Esophagus (tissue), 2 donors: ENCODE results near the gene AGTPBP1. TPM values are rescaled to one million over a fixed set of nuclear protein-coding genes. Genes with fewer than 3 reads are reported as not detected.
"Not testable (repeated sequence)": the region's sequence is repeated elsewhere in the genome, so short reads cannot be mapped to it uniquely, and the experiment has no call there.

ENCODE experiments used
- H3K27ac ChIP-seq, 2 donors: one replicate each; pipeline ENCODE4 v1.5.1; 2013; ENCODE audit warnings: low read depth in 2 of 2, mild to moderate bottlenecking in 2 of 2, inconsistent platforms in 1 of 2, low read length in 1 of 2, moderate library complexity in 1 of 2
- H3K27me3 ChIP-seq, 2 donors: one replicate each; pipeline ENCODE4 v1.6.1; 2013; ENCODE audit warnings: low read length in 2 of 2, control low read depth in 1 of 2, mild to moderate bottlenecking in 1 of 2; ENCODE audit not compliant: insufficient read depth in 2 of 2, control insufficient read depth in 1 of 2
- H3K36me3 ChIP-seq, 2 donors: one replicate each; pipeline ENCODE4 v1.6.1; 2013; ENCODE audit warnings: low read length in 1 of 2; ENCODE audit not compliant: control insufficient read depth in 2 of 2, insufficient read depth in 2 of 2
- H3K4me1 ChIP-seq, 2 donors: one replicate each; pipeline ENCODE4 v1.6.1; 2013; ENCODE audit warnings: low read length in 1 of 2; ENCODE audit not compliant: control insufficient read depth in 2 of 2, insufficient read depth in 2 of 2
- H3K4me3 ChIP-seq, 2 donors: one replicate each; pipeline ENCODE4 v1.5.1; 2013; ENCODE audit warnings: low read length in 2 of 2, mild to moderate bottlenecking in 2 of 2, low read depth in 1 of 2, moderate library complexity in 1 of 2
- H3K9me3 ChIP-seq, 2 donors: one replicate each; pipeline ENCODE4 v1.6.1; 2013; ENCODE audit warnings: mild to moderate bottlenecking in 2 of 2, low read depth in 1 of 2, low read length in 1 of 2, moderate library complexity in 1 of 2; ENCODE audit not compliant: control insufficient read depth in 2 of 2, insufficient read depth in 1 of 2
- WGBS, 2 donors: extraction: QIAGEN DNeasy Blood & Tissue Kit; methylation state at CpG; one replicate each; pipeline ENCODE4 v1.1.7; 2013; 5-methylcytosine and 5-hydroxymethylcytosine counted together
- polyA plus RNA-seq, 2 donors: library from polyadenylated mRNA; stranded (reverse); fragments of 200-250 nt; gene quantifications; one replicate each; pipeline ENCODE4 v1.2.3, GENCODE V29; 2013
- donor health status: healthy with polysubstance abuse.
- donor health status: Bipolar disorder and iron deficiency.

The AGTPBP1 gene
- polyA plus RNA-seq, 2 donors: 3.9 to 4.0 TPM

DNA sequence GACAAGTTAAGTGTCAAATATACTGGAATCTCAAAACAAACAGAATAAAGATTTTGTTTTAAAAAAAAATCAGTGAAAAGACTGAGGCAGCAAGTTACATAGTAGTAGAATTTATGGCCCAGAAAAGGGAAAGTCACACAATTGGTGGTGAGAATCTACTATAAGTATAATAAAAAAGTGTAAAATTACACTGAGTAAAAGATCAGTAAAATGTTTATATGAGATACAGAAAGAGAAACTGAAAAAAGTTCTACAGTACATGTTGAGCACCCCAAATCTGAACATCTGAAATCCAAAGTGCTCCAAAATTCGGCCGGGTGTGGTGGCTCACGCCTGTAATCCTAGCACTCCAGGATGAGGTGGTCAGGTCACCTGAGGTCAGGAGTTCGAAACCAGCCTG lies 15.0 kb downstream of the AGTPBP1 start:
- WGBS, 2 donors: 93 to 95% methylated on average over 4 of the region's 4 CpGs
- Histone ChIP-seq H3K9me3 (no peaks in the 10 kb centered on the region), H3K36me3 (no peaks in the 10 kb centered on the region), H3K4me3 (no peak overlapping the region), H3K27ac (no peak overlapping the region), H3K27me3 (no peaks in the 10 kb centered on the region), H3K4me1 (peaks cover 0 to 4% of the 10 kb centered on the region in 2 donors)

DNA sequence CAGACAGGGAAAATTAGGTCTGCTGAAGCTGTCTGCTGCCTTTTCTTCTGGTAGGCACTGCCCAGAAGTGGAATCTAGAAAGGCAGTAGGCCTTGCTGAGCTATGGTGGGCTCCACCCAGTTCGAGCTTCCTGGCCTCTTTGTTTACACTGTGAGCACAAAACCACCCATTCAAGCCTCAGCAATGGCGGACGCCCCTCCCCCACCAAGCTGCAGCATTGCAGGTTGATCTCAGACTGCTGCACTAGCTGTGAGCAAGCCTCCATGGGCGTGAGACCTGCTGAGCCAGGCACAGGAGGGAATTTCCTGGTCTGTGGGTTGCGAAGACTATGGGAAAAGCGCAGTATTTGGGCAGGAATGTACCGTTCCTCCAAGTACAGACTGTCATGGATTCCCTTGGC lies 18.5 kb downstream of the AGTPBP1 start:
- no peaks in the 10 kb centered on the region for H3K27me3 ChIP-seq
- H3K4me3 ChIP-seq: no peak overlapping the region
- H3K9me3 ChIP-seq: no peaks in the 10 kb centered on the region
- H3K27ac ChIP-seq: no peak overlapping the region
- H3K36me3 ChIP-seq: no peaks in the 10 kb centered on the region
- H3K4me1 ChIP-seq: peaks cover 0 to 4% of the 10 kb centered on the region in 2 donors
- 78 to 82% methylated on average over 7 of the region's 7 CpGs for WGBS, 2 donors

DNA sequence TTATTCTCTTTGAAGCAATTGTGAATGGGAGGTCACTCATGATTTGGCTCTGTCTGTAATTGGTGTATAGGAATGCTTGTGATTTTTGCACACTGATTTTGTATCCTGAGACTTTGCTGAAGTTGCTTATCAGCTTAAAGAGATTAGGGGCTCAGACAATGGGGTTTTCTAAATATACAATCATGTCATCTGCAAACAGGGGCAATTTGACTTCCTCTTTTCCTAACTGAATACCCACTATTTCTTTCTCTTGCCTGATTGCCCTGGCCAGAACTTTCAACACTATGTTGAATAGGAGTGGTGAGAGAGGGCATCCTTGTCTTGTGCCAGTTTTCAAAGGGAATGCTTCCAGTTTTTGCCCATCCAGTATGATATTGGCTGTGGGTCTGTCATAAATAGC lies 22.3 kb downstream of the AGTPBP1 start:
- H3K27ac ChIP-seq, H3K4me1 ChIP-seq, H3K9me3 ChIP-seq, H3K36me3 ChIP-seq, H3K27me3 ChIP-seq, H3K4me3 ChIP-seq: not testable (repeated sequence)

DNA sequence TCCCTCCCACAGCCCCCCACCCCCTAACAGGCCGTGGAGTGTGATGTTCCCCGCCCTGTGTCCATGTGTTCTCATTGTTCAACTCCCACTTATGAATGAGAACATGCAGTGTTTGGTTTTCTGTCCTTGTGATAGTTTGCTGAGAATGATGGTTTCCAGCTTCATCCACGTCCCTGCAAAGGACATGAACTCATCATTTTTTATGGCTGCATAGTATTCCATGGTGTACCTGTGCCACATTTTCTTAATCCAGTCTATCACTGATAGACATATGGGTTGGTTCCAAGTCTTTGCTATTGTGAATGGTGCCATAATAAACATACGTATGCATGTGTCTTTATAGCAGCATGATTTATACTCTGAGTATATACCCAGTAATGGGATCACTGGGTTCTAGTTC lies 23.9 kb downstream of the AGTPBP1 start:
- H3K4me3 ChIP-seq, H3K27ac ChIP-seq, H3K9me3 ChIP-seq, H3K36me3 ChIP-seq, H3K4me1 ChIP-seq, H3K27me3 ChIP-seq: not testable (repeated sequence)
- 89 to 93% methylated on average over 4 of the region's 4 CpGs for WGBS, 2 donors

DNA sequence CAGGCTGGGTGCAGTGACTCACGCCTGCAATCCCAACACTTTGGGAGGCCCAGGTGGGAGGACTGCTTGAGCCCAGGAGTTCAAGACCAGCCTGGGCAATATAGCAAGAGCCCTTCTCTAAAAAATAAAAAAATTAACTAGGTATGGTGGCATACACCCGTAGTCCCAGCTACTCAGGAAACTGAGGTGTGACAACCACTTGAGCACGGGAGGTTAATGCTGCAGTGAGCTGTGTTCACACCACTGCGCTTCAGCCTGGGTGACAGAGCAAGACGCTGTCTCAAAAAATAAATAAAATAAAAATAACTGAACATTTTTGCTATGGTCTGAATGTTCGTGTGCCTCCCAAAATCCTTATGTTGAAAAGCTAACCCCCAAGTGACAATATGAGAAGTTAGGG lies 24.5 kb downstream of the AGTPBP1 start:
- no peak overlapping the region for H3K4me3 ChIP-seq
- H3K4me1 ChIP-seq: no peaks in the 10 kb centered on the region
- no peaks in the 10 kb centered on the region for H3K27me3 ChIP-seq
- H3K36me3 ChIP-seq: no peaks in the 10 kb centered on the region
- WGBS, 2 donors: 91 to 92% methylated on average over 6 of the region's 6 CpGs
- H3K27ac ChIP-seq: no peak overlapping the region
- H3K9me3 ChIP-seq: no peaks in the 10 kb centered on the region

DNA sequence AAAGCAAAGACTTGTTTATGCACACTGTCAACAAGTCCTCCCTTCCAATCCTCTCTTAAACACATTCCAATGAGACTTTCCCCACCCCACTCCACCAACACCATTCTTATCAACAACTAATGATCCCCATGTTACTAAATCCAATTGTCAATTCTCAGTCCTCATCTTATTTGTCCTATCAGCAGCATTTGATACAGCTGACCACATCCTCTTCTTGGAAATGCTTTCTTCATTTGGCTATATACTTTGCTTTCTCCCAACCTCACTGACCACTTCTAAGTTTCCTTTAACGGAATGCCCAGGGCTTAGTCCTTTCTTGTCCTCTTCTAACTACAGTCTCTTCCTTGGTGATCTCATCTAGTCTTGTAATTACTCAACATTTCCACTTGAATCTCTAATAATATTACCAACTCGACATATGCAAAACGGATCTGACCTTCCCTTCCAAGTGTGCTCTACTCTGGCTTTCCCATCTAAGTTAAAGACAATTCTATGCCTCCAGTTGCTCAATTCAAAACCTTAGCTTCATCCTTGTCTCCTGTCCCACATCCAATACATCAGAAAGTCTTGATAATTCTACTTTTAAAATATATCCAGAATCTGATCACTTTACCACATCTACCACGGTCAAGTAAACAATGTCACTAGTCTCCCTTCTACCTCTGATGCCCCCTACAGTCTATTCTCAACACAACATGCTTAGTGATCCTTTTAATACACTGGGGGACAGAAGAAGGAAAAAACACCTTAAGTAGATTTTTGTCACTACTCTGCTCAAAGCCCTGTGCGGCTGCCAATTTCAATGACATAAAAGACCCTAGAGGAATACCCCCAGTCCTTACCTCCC lies 25.5 kb downstream of the AGTPBP1 start:
- Histone ChIP-seq H3K27me3 (no peaks in the 10 kb centered on the region), H3K27ac (no peak overlapping the region), H3K4me1 (no peaks in the 10 kb centered on the region), H3K9me3 (no peaks in the 10 kb centered on the region), H3K4me3 (no peak overlapping the region), H3K36me3 (no peaks in the 10 kb centered on the region)
- 77 to 81% methylated on average over 5 of the region's 5 CpGs for WGBS, 2 donors

DNA sequence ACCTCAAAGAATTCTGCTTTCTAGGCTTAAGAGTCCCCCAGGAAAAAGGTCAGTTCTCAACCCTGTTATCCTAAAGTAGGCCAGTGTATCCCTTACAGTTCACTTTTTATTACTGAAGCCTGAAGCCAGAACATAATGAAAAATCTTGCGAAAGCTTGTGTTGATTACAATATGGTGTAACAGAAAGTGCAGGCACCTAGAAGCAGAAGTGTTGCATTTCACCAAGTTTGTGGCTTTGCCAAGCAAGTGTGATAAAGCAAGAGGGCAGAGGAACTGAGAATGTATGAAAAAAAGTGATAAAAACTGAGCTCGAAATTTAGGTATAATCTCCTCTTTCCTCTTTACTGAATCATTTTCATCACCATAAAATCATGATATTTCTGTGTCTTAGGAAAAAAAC lies 26.2 kb downstream of the AGTPBP1 start:
- H3K36me3 ChIP-seq: no peaks in the 10 kb centered on the region
- no peaks in the 10 kb centered on the region for H3K4me1 ChIP-seq
- WGBS, 2 donors: 55 to 83% methylated on average over 2 of the region's 2 CpGs
- no peak overlapping the region for H3K27ac ChIP-seq
- no peaks in the 10 kb centered on the region for H3K9me3 ChIP-seq
- H3K4me3 ChIP-seq: no peak overlapping the region
- H3K27me3 ChIP-seq: no peaks in the 10 kb centered on the region

DNA sequence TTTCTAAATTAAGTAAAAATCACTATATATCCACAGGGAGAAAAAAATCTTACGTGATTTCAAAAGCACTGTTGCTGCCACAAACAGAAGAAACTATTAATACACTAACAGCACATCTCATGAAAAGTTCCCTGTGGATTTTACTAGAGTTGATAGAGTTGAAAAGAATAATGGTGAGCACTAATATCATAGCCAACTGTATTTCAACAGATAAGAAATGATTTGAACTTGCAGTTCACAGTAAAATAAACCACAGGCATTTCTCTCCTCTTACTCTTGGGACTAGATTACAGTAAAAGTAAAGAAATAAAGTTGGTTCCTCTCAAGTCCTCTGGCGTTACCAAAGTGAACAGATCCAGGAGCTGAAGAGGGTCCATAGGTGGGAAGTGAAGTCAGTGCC lies 27.9 kb downstream of the AGTPBP1 start:
- H3K27ac ChIP-seq: no peak overlapping the region
- 86 to 88% methylated on average over 2 of the region's 2 CpGs for WGBS, 2 donors
- no peaks in the 10 kb centered on the region for H3K9me3 ChIP-seq
- no peak overlapping the region for H3K4me3 ChIP-seq
- no peaks in the 10 kb centered on the region for H3K4me1 ChIP-seq
- H3K27me3 ChIP-seq: no peaks in the 10 kb centered on the region
- no peaks in the 10 kb centered on the region for H3K36me3 ChIP-seq

DNA sequence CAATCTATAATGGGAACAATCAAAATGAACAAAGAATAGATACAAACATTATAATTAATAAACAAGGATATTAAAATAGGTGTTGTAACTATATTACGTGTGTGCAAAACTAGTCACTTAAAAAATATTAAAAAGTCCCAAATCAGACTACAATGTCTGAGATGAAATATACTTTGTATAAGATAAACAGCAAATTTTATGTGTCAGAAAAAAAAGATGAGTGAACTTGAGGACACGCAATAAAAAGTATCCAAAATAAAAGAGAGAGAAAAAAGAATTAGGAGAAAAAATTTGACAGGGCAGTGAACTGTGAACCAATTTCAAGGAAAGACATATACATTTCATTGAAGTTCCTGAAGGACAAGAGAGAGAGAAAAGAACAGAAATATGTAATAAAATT lies 37.0 kb downstream of the AGTPBP1 start:
- 97% methylated on average over 2 of the region's 2 CpGs for WGBS, 2 donors
- Histone ChIP-seq H3K4me1 (no peaks in the 10 kb centered on the region), H3K27ac (no peak overlapping the region), H3K36me3 (no peaks in the 10 kb centered on the region), H3K9me3 (no peaks in the 10 kb centered on the region), H3K27me3 (no peaks in the 10 kb centered on the region), H3K4me3 (no peak overlapping the region)

DNA sequence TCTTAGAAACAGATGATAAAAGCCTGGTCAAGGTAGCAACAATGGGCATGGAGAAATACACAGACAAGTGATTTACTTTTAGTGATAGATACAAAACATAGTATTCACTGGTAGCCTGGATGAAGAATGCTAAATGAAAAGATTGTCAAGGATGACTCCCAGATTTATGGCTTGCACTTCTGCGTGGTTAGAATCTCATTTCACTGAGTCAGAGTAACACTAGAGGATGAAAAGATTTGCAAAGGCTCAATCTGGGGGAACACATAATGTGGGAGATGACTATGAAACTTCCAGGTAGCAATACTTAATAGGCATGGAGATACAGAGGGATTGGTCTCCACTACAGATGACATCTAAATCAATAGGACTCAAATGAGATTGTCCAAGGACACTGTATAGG lies 38.4 kb downstream of the AGTPBP1 start:
- 90 to 95% methylated on average over 1 of the region's 1 CpG for WGBS, 2 donors
- Histone ChIP-seq H3K27me3 (no peaks in the 10 kb centered on the region), H3K27ac (no peak overlapping the region), H3K4me3 (no peak overlapping the region), H3K9me3 (no peaks in the 10 kb centered on the region), H3K4me1 (no peaks in the 10 kb centered on the region), H3K36me3 (no peaks in the 10 kb centered on the region)
